Measurements from ENCODE around the gene GAD1.
A peak's percentile ranks its signal among the peaks of the same experiment; 100 is the strongest.

The GAD1 gene

GRCh38 chr2:170813611-170814532 is 2.8 kb upstream of the GAD1 start:
- no peak overlapping the region for H3K27ac ChIP-seq
- no peaks in the 10 kb centered on the region for H3K9me3 ChIP-seq (ENCODE audit: control insufficient read depth, low read length)
- no peaks in the 10 kb centered on the region for H3K36me3 ChIP-seq (ENCODE audit: control insufficient read depth, insufficient read depth, low read length)
- peaks cover 5% of the 10 kb centered on the region for H3K4me1 ChIP-seq
- peaks cover 6% of the 10 kb centered on the region for H3K79me2 ChIP-seq
- no peak for TF ChIP-seq CTCF (IDR thresholded peaks at IDR 0.05)
- H3K4me2 ChIP-seq (ENCODE audit: low read length), result no peak overlapping the region
- no peak overlapping the region for H3K4me3 ChIP-seq (ENCODE audit: low read depth, low read length)
- H2AFZ ChIP-seq, result peak overlapping the region; percentile 57
- H3K27me3 ChIP-seq (ENCODE audit: control insufficient read depth, insufficient read depth, low read length), result no peaks in the 10 kb centered on the region
- H3K9ac ChIP-seq, result no peak overlapping the region

- H3K4me1 ChIP-seq, result peaks cover 5% of the 10 kb centered on the region
Observed at GRCh38 chr2:170814533-170815230, 2.0 kb upstream of the GAD1 start.

GRCh38 chr2:170815311-170815710 is 1.4 kb upstream of the GAD1 start:
- Histone ChIP-seq H3K9me3 (ENCODE audit: control insufficient read depth, low read length) (no peaks in the 10 kb centered on the region), H3K4me2 (ENCODE audit: low read length) (peak overlapping the region; percentile 81), H3K27ac (no peak overlapping the region), H3K79me2 (peaks cover 6% of the 10 kb centered on the region), H3K36me3 (ENCODE audit: control insufficient read depth, insufficient read depth, low read length) (no peaks in the 10 kb centered on the region), H3K9ac (no peak overlapping the region), H3K27me3 (ENCODE audit: control insufficient read depth, insufficient read depth, low read length) (no peaks in the 10 kb centered on the region), H2AFZ (peak overlapping the region; percentile 90), H3K4me3 (ENCODE audit: low read depth, low read length) (no peak overlapping the region), H3K4me1 (peaks cover 5% of the 10 kb centered on the region)
- no peak for TF ChIP-seq CTCF (IDR thresholded peaks at IDR 0.05)

More at GRCh38 chr2:170814533-170815230, 2.0 kb upstream of the GAD1 start:
- no peak overlapping the region for H2AFZ ChIP-seq
- H3K9me3 ChIP-seq (ENCODE audit: control insufficient read depth, low read length), result no peaks in the 10 kb centered on the region
- no peak for TF ChIP-seq CTCF (IDR thresholded peaks at IDR 0.05)
- H3K79me2 ChIP-seq, result peaks cover 6% of the 10 kb centered on the region
- no peaks in the 10 kb centered on the region for H3K27me3 ChIP-seq (ENCODE audit: control insufficient read depth, insufficient read depth, low read length)
- H3K9ac ChIP-seq, result no peak overlapping the region
- no peaks in the 10 kb centered on the region for H3K36me3 ChIP-seq (ENCODE audit: control insufficient read depth, insufficient read depth, low read length)
- no peak overlapping the region for H3K4me3 ChIP-seq (ENCODE audit: low read depth, low read length)
- H3K27ac ChIP-seq, result no peak overlapping the region
- H3K4me2 ChIP-seq (ENCODE audit: low read length), result no peak overlapping the region

GRCh38 chr2:170815746-170816503 is 762 bp upstream of the GAD1 start:
- H3K27me3 ChIP-seq (ENCODE audit: control insufficient read depth, insufficient read depth, low read length), result no peaks in the 10 kb centered on the region
- no peak overlapping the region for H3K9ac ChIP-seq
- H3K4me1 ChIP-seq, result peaks cover 5% of the 10 kb centered on the region
- H3K79me2 ChIP-seq, result peaks cover 6% of the 10 kb centered on the region
- H3K9me3 ChIP-seq (ENCODE audit: control insufficient read depth, low read length), result no peaks in the 10 kb centered on the region
- H3K27ac ChIP-seq, result peak overlapping the region; percentile 74
- no peaks in the 10 kb centered on the region for H3K36me3 ChIP-seq (ENCODE audit: control insufficient read depth, insufficient read depth, low read length)
- H3K4me2 ChIP-seq (ENCODE audit: low read length), result peak overlapping the region; percentile 81
- peak overlapping the region; percentile 91 for H3K4me3 ChIP-seq (ENCODE audit: low read depth, low read length)
- H2AFZ ChIP-seq, result peak overlapping the region; percentile 90
- TF ChIP-seq CTCF (IDR thresholded peaks at IDR 0.05), result peak; percentile 90
